Stimulated activated CD8-positive, alpha-beta memory T cell treated with anti-CD3 and anti-CD28 coated beads, Interleukin-12 subunit alpha, Interleukin-12 subunit beta, amount 100 ng/mL, for 4 hours (primary cell): Measurements from ENCODE around the gene TASL.
"Not testable (repeated sequence)": the region's sequence is repeated elsewhere in the genome, so short reads cannot be mapped to it uniquely, and the experiment has no call there.

ENCODE experiments used
- DNase-seq: peaks from one replicate; pipeline ENCODE4 v3.0.0-alpha.2; 2020; ENCODE audit warnings: low read depth

Gene TASL, protein sequence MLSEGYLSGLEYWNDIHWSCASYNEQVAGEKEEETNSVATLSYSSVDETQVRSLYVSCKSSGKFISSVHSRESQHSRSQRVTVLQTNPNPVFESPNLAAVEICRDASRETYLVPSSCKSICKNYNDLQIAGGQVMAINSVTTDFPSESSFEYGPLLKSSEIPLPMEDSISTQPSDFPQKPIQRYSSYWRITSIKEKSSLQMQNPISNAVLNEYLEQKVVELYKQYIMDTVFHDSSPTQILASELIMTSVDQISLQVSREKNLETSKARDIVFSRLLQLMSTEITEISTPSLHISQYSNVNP

DNA sequence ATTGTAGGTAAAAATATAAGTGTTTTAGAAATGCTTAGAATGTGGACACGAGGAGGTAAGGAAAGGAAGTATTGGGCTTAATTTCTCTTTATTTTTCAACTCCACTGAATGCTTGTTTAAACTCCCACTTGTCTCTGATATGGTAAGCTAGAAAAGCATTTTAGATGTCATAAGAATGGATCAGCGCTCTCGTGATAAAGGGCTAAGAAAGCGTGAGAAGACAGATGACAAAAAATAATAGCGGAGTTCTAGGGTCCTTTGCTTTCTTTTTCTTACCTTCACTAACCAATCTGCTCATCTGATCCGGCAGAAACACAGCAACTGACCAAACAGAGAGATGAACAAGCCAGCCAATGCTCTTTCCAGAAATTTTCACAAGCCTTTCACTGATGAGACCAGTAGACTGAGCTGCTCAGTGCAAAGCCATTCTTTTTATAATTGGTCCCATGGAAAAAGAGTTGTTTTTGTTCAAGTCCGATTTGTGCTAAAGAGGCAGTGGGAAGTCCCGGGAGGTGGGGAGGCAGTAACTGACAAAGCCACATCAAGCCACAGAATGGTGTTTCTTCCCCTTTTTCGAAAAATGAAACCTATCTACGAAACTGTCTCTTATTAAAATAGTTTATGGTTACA, at the start of gene TASL:
TASL (minus strand) TSS at position 405 of the 630 bp plus-strand sequence. CDS start 17,411 bp downstream, outside the sequence.
- no peak for DNase-seq

DNA sequence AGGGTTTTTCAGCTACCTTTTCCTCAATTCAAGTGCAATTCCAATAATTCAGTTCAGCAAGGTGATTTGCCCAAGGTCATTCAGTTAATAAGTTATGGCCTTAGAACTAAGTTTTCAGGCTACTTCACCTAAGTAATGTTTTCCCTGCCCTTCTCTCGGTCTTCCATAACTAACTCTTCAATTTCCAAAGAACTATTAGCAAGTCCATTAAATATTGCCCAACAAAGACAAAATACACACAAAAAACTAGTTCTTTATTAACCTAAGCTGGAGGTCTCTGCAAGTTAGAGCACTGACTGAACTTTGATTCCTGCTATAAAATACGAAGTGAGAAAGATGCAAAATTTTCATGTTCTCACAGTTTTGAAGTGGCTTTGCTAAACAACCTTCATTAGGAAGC, 48.8 kb upstream of the TASL start:
- no peak for DNase-seq

DNA sequence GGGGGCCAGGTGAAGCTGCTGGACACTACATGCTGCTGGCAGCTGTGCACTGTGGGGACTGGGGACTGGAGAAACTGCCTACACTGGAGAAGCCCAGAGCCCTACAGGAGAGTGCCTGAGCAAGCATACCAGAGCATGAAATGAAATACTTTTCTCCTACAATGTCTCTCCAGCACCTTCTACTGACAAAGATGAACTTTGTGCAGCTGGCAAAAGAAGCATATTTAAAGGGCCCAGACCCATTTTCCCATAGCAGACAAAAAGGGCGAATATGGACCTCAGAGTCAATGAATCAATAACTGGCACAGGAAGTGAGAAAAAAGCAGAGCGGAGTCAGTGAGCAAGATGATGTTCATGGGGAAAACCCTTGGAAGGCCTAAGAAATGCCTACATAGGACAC, 44.8 kb upstream of the TASL start:
- DNase-seq: no peak

DNA sequence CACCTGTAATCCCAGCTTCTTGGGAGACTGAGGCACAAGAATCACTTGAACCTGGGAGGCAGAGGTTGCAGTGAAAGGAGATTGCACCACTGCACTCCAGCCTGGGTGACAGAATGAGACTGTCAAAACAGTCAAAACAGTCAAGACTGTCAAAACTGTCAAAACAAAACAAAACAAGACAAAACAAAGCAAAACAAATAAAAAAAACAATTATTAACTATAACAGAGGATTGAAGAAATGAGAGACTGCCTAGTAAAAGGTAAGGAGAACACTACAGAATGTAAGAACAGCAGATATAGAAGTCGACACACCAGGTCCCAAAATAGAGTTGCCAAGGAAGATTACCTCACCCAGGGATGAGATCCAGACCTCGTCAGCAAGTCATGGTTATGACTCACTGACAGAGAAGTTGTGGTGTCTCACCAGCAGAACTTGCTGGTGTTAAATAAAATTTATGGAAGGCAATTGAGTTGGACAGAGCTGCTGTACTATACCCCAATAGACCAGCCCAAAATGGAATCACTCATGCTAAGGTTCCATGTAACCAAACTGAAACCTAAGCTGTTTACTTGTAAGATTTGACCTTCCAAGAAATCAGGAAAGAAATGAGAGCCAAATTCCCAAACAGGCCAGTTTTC, 43.5 kb upstream of the TASL start:
- no peak for DNase-seq

DNA sequence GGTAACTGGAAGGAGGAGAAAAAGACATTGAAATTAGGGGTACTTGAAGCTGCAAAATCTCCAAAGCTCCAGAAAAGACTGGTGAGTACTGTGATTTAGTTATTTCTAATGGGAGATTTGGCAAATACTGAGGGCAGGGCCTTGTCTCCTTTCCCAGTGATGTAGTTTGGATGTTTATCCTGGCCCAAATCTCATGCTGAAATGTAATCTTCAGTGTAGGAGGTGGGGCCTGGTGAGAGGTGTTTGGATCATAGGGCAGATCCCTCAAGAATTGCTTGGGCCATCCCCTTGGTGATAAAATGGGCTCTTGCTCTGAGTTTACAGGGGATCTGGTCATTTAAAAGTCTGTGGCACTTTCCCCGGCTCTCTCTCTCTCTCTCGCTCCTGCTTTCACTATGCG, 42.6 kb upstream of the TASL start:
- no peak for DNase-seq

DNA sequence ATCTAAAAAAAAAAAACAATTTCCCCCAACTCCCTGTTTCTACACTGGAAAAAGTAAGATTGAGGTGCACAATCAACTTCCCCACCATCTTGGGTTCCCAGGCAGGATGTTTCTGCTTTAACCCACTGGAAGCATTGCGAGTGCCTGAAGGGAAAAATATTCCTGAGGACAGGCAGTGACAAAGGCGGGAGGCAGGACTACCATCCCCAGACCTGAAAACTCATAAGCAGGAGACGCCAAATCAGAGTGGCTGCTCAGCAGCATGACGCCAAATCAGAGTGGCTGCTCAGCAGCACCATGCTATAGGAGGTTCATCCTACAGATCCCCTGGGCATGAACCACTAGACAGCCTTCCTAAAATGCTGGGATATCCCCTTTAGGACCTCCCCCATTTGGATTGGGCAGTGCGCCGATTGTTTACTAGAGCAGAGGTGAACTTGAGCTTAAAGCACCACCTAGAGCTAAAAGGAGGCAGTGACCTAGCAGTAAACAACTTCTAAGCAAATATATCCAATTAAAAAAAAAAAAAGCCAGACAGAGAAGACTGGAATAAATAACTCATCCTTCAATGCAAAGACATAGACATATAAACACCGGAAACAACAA, 40.7 kb upstream of the TASL start:
- no peak for DNase-seq

DNA sequence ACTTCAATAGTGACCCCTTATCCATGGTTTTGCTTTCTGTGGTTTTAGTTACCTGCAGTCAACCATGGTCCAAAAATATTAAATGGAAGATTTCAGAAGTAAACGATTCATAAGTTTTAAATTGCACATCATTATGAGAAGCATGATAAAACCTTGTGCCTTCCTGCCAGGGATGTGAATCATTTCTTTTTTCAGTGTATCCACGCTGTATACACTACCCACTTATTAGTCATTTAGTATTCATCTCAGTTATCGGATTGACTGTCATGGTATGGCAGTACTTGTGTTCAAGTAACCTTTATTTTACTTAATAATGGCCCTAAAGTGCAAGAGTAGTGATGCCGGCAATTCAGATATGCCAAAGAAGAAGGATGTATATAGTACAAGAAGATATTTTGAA, 37.7 kb upstream of the TASL start:
- DNase-seq: no peak

DNA sequence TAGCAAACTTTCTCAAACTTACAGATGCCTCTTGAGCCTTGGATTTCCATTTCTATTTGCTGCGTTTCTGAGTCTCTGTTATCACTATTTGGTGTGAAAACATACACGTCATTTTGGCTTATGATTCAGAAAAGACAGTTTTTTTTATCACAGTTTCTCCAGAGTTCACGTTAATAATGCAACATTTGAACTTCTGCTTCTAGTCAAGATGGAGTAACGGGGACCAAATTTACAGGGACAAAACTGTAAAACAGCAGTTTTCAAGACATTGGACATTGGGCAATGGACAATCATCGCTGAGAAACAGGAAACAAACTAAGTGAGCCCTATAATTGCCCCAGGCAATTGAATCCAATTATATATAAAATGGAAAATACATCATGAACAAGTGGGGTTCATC, 36.2 kb upstream of the TASL start:
- DNase-seq: no peak

DNA sequence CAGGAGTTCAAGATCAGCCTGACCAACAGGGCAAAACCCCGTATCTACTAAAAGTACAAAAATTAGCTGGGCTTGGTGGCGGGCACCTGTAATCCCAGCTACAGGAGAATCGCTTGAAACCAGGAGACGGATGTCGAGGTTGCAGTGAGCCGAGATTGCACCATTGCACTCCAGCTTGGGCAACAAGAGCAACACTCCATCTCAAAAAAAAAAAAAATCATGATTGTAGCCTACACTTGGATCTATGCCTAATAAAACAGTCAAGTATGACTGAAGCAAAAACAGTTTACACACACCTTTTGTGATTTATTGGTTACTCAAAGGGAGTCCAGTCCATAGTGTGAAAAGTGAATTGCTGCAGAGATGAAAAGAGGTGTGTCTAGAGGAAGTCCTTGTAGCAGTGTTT, 34.7 kb upstream of the TASL start:
- DNase-seq: no peak

DNA sequence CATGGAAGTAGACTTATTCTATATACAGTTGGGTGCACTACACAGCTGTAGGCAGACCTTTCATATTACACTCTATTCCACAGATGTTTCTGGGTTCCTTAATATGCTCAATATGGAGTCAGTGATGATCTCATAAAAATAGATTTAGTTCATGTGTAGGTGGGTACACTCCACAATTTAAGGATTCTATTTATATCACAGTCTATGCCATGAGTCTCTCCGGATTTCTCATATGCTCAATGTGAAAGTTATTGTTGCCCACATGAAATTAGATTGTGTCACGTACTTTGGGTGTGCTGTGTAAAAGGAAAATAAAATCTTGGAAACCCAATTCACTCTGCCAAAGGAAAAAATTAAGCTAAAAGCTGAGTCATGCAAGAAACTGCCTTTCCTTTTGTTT, 32.5 kb upstream of the TASL start:
- no peak for DNase-seq

DNA sequence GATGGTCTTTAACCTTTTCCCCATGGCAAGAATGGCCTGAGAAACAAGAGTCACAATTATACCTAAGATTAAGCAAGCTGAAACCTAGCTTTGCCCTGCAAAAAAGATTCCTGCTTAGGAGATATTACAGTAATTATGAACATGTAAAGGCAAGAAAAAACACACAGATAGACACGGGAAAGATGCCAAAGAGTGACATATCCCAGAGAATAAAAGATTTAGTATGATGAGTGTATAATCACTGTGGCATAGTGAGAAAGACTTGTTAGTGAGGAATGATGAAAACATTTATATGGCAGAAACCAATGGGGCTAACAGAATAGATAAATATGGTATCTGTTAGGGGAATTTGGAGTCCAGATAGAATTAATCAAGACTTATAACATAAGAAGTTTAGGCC, 29.6 kb upstream of the TASL start:
- DNase-seq: no peak

DNA sequence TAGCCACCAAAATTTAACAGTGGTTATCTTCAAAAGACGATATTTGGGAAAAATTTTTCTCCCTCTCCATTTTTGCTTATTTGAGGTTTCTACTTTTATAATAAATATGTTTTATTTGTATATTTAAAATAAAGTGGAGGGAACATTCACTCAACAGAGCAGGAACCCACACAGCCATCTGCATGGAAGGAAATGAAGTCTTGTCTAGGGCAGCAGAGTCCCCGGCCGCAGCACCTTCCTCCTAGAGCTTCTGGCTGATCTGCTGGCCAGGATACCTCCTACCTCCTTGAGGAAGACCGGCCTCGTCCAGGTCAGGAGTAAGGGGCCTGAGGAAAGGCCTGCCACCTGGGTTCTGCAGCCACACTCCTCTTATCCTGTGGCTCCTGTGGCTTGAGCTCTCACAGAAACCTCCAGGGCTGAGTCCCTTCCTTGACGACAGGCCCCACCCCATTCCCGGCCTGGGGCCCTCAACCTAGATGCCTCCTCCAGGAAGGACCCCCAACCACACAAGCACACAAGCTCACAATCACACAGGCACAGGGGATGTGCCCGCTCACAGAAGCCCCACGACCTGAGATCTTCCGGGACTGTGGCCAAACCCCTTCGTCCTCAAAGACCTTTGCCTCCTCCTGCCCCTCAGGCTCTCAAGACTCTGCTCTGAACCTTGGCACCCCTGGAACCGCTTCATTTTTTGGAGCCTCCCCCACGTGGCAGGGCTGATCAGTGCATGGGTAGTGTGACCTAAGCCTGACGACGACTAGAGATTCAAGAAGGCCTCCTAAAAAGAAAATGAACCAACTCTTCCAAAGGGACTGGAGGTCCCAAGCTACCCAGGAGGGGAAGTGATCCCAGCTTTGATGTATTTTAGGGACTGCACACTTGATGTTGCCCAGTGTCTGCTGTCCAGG, 23.0 kb upstream of the TASL start:
- not testable (repeated sequence) for DNase-seq

DNA sequence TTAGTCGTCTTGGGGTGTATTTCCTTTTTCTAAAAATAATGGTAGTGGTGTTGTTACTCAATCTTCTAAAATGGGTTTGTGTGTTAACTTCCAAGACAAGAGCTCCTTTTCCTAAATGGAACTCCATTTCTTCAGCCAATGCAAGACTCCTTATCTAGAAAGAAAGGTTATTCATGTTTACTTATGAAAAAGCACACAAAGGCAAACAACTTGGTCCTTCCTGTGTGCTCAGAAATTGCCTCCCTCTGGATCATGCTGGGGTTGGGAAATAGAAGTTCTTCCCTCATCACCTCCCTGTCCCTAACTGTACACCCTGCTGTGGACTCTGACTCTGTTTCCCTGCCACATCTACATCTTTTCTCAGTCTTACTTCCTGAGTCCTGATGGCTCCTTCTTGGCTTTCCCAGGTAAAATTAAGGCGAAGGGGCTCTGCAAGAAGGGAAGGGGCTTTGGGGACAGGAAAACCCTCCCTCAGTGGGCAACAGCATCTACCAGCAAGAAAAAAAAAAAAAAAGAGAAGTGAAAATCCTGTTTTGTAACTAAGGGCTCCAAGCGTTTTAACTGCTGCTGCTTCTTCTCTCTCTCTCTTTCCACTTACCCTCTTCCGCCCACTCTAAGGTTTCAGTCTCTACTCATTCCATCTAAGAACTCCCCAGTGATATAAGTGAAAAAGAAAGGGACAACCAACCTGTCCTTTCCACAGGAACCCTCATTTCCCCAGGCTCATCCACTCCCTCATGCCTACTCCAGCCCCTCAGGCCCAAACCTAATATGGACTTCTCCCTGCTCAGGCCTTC, 19.8 kb upstream of the TASL start:
- no peak for DNase-seq

DNA sequence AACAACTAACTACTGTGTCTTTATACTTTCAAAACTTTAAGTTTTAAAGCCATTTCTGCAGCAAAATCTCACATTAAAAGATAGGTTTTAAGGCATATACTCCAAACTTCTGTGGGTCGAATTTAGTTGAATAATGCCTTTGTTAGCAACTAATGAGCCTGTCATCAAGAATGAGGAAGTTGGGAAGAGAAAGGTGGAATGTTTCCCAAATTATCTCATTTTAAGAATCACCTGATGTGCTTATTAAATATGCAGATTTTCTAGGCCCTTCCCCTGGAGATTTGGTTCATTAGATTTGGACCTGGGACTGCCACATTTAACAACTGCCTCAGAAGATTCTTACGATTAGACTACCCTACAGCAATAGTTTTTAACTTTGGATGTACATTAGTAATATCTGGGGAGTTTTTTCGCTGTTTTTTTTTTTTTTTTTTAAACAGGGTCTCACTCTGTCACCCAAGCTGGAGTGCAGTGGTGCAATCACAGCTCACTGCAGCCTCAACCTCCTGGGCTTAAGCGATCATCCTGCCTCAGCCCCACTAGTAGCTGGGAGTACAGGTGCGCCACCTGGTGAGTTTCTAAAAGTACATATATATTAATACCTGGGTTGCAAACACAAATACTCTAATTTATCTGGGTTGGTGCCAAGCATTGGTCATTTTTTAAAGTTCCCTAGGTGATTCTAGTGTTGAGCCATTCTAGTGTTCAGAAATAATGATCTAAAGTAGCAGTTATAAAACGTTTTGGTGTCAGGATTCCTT, 16.1 kb upstream of the TASL start:
- no peak for DNase-seq

DNA sequence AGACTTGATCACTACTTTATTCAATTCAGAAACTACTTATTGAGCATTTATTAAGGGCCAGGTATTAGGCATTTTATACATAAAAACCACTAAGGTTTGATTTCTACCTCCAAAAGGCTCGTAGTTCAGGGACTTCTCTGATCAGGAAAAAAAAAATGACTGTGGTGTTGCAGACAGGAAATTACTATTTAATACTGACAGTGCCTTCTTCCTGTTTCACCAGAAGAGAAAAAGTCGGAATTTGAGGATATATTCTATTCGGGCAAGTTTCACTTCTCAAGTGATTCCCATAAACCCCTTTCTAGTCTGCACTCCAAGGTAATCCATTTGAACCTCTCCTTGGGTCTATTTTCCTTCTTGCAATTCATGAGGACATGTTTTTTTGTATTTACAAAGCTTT, 15.3 kb upstream of the TASL start:
- no peak for DNase-seq

DNA sequence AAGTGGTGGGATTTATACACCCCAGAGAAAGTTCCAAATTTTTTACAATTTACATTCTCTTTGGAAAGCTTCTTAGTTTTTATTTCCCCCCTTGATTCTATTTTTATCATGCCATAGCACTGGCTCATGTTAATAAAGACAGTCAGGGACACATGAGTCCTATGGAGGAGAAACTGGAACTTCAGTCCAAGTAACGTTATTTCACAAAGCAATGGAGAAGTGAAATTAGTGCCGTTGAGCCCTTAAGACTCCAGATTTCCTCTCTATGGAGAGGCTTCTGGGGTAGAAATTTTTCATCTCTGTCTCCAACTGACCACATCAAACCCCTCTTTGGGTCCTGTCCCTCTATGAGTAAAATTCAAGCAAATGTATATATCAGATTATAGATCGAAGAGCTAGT, 12.8 kb upstream of the TASL start:
- no peak for DNase-seq

DNA sequence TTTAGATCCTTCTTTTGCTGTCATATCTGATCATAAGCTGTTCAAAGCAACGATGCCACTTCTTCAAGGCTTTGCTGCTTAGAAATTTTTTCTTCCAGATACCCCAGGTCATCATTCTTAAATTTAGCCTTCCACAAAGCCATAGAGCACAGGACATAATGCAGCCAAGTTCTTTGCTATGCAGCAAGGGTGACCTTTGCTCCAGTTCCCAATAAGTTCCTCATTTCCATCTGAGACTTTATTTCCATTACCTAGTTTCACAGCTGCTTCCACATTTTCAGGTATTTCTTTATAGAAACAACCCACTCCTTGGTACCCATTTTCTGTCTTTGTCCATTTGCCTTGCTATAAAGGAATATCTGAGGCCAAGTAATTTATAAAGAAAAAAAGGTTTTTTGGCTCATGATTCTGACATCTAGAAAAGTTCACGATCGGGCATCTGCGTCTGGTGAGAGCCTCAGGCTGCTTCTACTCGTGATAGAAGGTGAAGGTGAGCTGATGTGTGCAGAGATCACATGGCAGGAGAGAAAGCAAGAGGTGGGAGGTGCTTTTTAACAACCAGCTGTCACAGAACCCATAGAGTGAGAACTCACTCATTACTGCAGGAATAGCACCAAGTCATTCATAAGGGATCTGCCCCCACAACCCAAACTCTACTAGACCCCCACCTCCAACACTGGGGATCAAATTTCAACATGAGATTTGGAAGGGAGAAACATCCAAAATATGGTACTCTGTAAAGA, 11.8 kb upstream of the TASL start:
- no peak for DNase-seq

DNA sequence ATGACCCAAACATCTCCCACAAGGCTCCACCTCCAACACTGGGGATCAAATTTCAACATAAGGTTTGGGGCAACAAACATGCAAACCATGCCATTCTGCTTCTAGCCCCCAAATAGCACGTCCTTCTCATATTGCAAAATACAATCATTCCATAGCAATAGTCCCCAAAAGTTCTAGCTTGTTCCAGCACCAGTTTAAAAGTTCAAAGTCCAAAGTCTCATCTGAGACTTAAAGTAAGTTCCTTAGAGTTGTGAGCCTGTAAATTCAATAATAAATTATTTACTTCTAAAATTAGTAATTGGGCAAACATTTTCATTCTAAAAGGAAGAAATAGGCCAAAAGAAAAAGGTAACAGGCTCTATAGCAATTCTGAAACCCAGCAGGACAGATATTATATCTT, 8.9 kb upstream of the TASL start:
- DNase-seq: no peak

DNA sequence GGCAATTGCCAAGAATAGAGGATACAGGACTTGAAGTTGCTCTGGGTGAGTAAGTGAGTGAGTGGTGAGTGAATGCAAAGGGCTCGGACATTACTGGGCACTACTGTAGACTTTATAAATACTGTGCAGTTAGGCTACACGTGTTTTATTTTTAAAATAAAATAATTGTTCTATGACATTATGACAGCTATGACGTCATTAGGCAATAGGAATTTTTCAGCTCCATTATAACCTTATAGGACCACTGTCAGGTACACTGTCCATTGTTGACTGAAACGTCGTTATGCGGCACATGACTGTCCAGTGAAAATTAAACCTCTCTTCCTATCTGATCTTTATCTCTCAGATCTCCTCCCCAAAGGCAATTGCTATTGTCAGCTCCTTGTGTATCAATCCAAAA, 5.1 kb upstream of the TASL start:
- no peak for DNase-seq

DNA sequence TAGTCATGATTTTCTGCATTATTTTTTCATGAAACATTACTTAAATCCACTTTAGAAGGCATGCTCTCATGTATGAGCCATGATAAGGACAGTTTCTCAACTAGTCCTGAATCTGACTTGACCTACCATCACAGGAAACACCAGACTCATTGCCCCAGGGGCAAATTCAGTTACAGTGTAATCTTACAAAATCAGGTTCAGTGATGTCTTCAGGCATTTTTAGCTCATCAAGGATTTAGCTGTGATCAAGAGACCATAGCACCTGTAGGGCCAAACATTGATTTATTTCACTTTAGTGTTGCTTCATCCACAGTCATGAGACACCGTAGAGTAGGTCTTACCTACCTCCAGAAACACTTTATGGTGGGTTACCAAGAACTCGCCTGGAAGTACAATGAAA, 3.1 kb upstream of the TASL start:
- no peak for DNase-seq
